Endodermal cell (in vitro differentiated cells): ENCODE results near the gene HCN3. TPM values are rescaled to one million over a fixed set of nuclear protein-coding genes. Genes with fewer than 3 reads are reported as not detected.
"Not testable (repeated sequence)": the region's sequence is repeated elsewhere in the genome, so short reads cannot be mapped to it uniquely, and the experiment has no call there.

Experiments
- DNase-seq: peaks from one replicate; pipeline ENCODE4 v3.0.0-alpha.2; 2017
- H3K27ac ChIP-seq: 2 replicates; pipeline ENCODE4 v1.5.1; 2013; ENCODE audit warnings: mild to moderate bottlenecking, low read depth, low read length, moderate library complexity
- H3K27me3 ChIP-seq: 2 replicates; pipeline ENCODE4 v1.6.1; 2013; ENCODE audit warnings: mild to moderate bottlenecking, low read length, moderate library complexity; ENCODE audit not compliant: insufficient read depth, control insufficient read depth, poor library complexity, severe bottlenecking
- H3K36me3 ChIP-seq: 2 replicates; pipeline ENCODE4 v1.7.0; 2013; ENCODE audit warnings: mild to moderate bottlenecking, low read length, moderate library complexity; ENCODE audit not compliant: control insufficient read depth, insufficient read depth
- H3K4me1 ChIP-seq: one replicate; pipeline ENCODE4 v1.7.0; 2013; ENCODE audit warnings: low read length; ENCODE audit not compliant: control insufficient read depth, insufficient read depth
- H3K4me3 ChIP-seq: 2 replicates; pipeline ENCODE4 v1.5.1; 2013; ENCODE audit warnings: mild to moderate bottlenecking, low read length, moderate library complexity
- H3K9ac ChIP-seq: 2 replicates; pipeline ENCODE4 v1.6.1; 2013; ENCODE audit warnings: mild to moderate bottlenecking, low read length, moderate library complexity; ENCODE audit not compliant: poor library complexity, severe bottlenecking; ENCODE audit errors: extremely low read depth
- H3K9me3 ChIP-seq: 2 replicates; pipeline ENCODE4 v1.6.1; 2013; ENCODE audit warnings: mild to moderate bottlenecking, low read length, moderate library complexity; ENCODE audit not compliant: control insufficient read depth
- H3K27ac Mint-ChIP-seq: 2 replicates; pipeline ENCODE4 v1.8.0; 2020; ENCODE audit warnings: mixed read lengths
- H3K27me3 Mint-ChIP-seq: 2 replicates; pipeline ENCODE4 v1.8.0; 2021; ENCODE audit warnings: mild to moderate bottlenecking, mixed read lengths; ENCODE audit not compliant: insufficient read depth
- H3K36me3 Mint-ChIP-seq: 2 replicates; pipeline ENCODE4 v1.8.0; 2020; ENCODE audit warnings: low read depth, mixed read lengths
- H3K4me1 Mint-ChIP-seq: 2 replicates; pipeline ENCODE4 v1.8.0; 2020; ENCODE audit warnings: mixed read lengths
- H3K4me3 Mint-ChIP-seq: 2 replicates; pipeline ENCODE4 v1.8.0; 2020; ENCODE audit warnings: mild to moderate bottlenecking, moderate library complexity, mixed read lengths
- H3K9me3 Mint-ChIP-seq: 2 replicates; pipeline ENCODE4 v1.8.0; 2020; ENCODE audit warnings: mild to moderate bottlenecking, mixed read lengths
- CTCF ChIP-seq: fragments of 200-600 bp; sonication (generic); conservative IDR thresholded peaks from 2 replicates; pipeline ENCODE4 v1.5.0; 2021; ENCODE audit warnings: antibody characterized with exemption, mild to moderate bottlenecking
- WGBS, 2 experiments: methylation state at CpG; one replicate each; pipeline versions ENCODE4 v1.1.5 to v1.1.7; 2013; ENCODE audit warnings: missing lambda C conversion rate in 2 of 2, mixed read lengths in 1 of 2; ENCODE audit not compliant: insufficient coverage in 1 of 2, insufficient read length in 1 of 2; 5-methylcytosine and 5-hydroxymethylcytosine counted together
- total RNA-seq, 2 donors: library from RNA; stranded (reverse); fragmentation: NEBNext Ultra II Directional in 1 of 2; extraction: Animal tissue kit (Norgen Biotek cat#: 25700) in 1 of 2; gene quantifications; 2 replicates in 1 of 2; 3 replicates in 1 of 2; pipeline ENCODE4 v1.2.1, GENCODE V29; 2021

Gene HCN3
- total RNA-seq, 2 donors from 2014 or later: 8.7 to 9.2 TPM

- H3K27ac Mint-ChIP-seq: no peak overlapping the region
- H3K9me3 Mint-ChIP-seq: no peaks in the 10 kb centered on the region
- no peak overlapping the region for H3K4me3 Mint-ChIP-seq
- Histone ChIP-seq H3K27ac (no peak overlapping the region), H3K4me3 (no peak overlapping the region), H3K4me1 (no peaks in the 10 kb centered on the region), H3K27me3 (no peaks in the 10 kb centered on the region), H3K36me3 (no peaks in the 10 kb centered on the region), H3K9ac (no peak overlapping the region), H3K9me3 (no peaks in the 10 kb centered on the region)
- no peaks in the 10 kb centered on the region for H3K36me3 Mint-ChIP-seq
- H3K4me1 Mint-ChIP-seq: no peaks in the 10 kb centered on the region
- no peak for TF ChIP-seq CTCF
- no peaks in the 10 kb centered on the region for H3K27me3 Mint-ChIP-seq
- 95% methylated on average over 16 to 18 of the region's 18 CpGs for WGBS, 2 experiments
- no peak for DNase-seq
Measured at GRCh38 chr1:155285631-155286044, 8.4 kb downstream of the HCN3 start.

GRCh38 chr1:155286544-155286943 is 9.3 kb downstream of the HCN3 start:
- Mint-ChIP-seq H3K4me3 (no peak overlapping the region), H3K27me3 (peaks cover 2% of the 10 kb centered on the region), H3K4me1 (no peaks in the 10 kb centered on the region), H3K9me3 (no peaks in the 10 kb centered on the region), H3K27ac (no peak overlapping the region), H3K36me3 (no peaks in the 10 kb centered on the region)
- no peak overlapping the region for H3K9ac ChIP-seq
- TF ChIP-seq CTCF: no peak
- 91 to 100% methylated on average over 2 of the region's 2 CpGs for WGBS, 2 experiments
- no peaks in the 10 kb centered on the region for H3K27me3 ChIP-seq
- H3K9me3 ChIP-seq: no peaks in the 10 kb centered on the region
- no peak overlapping the region for H3K4me3 ChIP-seq
- no peak overlapping the region for H3K27ac ChIP-seq
- DNase-seq: no peak
- H3K36me3 ChIP-seq: no peaks in the 10 kb centered on the region
- H3K4me1 ChIP-seq: no peaks in the 10 kb centered on the region

- H3K27ac Mint-ChIP-seq: no peak overlapping the region
- H3K27ac ChIP-seq: no peak overlapping the region
- H3K4me3 ChIP-seq: no peak overlapping the region
- no peaks in the 10 kb centered on the region for H3K36me3 ChIP-seq
- peaks cover 10% of the 10 kb centered on the region for H3K27me3 Mint-ChIP-seq
- no peak for TF ChIP-seq CTCF
- no peak overlapping the region for H3K9ac ChIP-seq
- no peaks in the 10 kb centered on the region for H3K4me1 Mint-ChIP-seq
- no peak overlapping the region for H3K4me3 Mint-ChIP-seq
- no peak for DNase-seq
- no peaks in the 10 kb centered on the region for H3K9me3 Mint-ChIP-seq
- H3K27me3 ChIP-seq: peaks cover 8% of the 10 kb centered on the region
- WGBS, 2 experiments: 93 to 100% methylated on average over 1 to 21 of the region's 21 CpGs
- no peaks in the 10 kb centered on the region for H3K4me1 ChIP-seq
- no peaks in the 10 kb centered on the region for H3K36me3 Mint-ChIP-seq
- H3K9me3 ChIP-seq: no peaks in the 10 kb centered on the region
Measured at GRCh38 chr1:155287987-155288543, 10.8 kb downstream of the HCN3 start.

- H3K27ac ChIP-seq, H3K4me3 ChIP-seq, H3K9me3 ChIP-seq, H3K36me3 Mint-ChIP-seq, H3K4me1 Mint-ChIP-seq, H3K27ac Mint-ChIP-seq, H3K4me3 Mint-ChIP-seq, H3K9ac ChIP-seq, H3K4me1 ChIP-seq, DNase-seq, H3K9me3 Mint-ChIP-seq, H3K36me3 ChIP-seq: not testable (repeated sequence)
- peaks cover 37% of the 10 kb centered on the region for H3K27me3 ChIP-seq
- H3K27me3 Mint-ChIP-seq: peaks cover 37% of the 10 kb centered on the region
- 85 to 89% methylated on average over 10 of the region's 10 CpGs for WGBS, 2 experiments
Measured at GRCh38 chr1:155291006-155291405, 13.7 kb downstream of the HCN3 start.
